ENCODE results near the gene IMP4. TPM values are rescaled to one million over a fixed set of nuclear protein-coding genes. Genes with fewer than 3 reads are reported as not detected.

IMP4 gene
- total RNA-seq, 2 donors from 2014 or later, result 71.4 to 106 TPM

DNA sequence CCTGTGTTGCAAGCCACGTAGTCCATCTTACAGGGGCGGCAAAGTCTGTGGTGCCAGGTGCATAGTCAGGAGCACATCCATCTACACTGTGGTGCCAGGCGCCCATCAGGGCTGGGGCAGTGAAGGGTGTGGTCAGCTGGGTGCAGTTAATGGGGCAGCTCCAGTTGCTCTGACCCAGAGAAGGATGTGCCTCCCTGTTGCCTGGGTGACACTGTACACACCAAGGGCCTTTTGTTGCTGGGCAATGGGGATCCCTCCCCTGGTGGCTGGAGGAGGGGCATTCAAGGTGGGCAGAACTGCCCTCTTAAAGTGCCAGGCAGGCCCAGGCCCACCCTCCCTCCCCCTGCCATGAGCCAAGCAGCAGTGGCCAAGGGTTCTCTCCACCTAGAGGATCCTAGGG is 28.3 kb upstream of the IMP4 start:
- H3K27me3 ChIP-seq (replicated peaks; ENCODE audit: insufficient read depth), result no peaks in the 10 kb centered on the region
- no peak for DNase-seq (ENCODE audit: low spot score)
- H3K9me3 ChIP-seq, result no peaks in the 10 kb centered on the region
- H3K27ac ChIP-seq, result no peak overlapping the region
- WGBS, result 100% methylated on average over 3 of the region's 3 CpGs
- H3K4me1 ChIP-seq (replicated peaks), result no peaks in the 10 kb centered on the region
- no peak for TF ChIP-seq POLR2A (IDR thresholded peaks at IDR 0.05)
- TF ChIP-seq, protein P1, sequence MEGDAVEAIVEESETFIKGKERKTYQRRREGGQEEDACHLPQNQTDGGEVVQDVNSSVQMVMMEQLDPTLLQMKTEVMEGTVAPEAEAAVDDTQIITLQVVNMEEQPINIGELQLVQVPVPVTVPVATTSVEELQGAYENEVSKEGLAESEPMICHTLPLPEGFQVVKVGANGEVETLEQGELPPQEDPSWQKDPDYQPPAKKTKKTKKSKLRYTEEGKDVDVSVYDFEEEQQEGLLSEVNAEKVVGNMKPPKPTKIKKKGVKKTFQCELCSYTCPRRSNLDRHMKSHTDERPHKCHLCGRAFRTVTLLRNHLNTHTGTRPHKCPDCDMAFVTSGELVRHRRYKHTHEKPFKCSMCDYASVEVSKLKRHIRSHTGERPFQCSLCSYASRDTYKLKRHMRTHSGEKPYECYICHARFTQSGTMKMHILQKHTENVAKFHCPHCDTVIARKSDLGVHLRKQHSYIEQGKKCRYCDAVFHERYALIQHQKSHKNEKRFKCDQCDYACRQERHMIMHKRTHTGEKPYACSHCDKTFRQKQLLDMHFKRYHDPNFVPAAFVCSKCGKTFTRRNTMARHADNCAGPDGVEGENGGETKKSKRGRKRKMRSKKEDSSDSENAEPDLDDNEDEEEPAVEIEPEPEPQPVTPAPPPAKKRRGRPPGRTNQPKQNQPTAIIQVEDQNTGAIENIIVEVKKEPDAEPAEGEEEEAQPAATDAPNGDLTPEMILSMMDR (IDR thresholded peaks at IDR 0.05), result no peak
- TF ChIP-seq POLR2AphosphoS5 (IDR thresholded peaks at IDR 0.05), result no peak
- H3K36me3 ChIP-seq, result no peaks in the 10 kb centered on the region
- intact Hi-C loops (cut with DNase I), result no loop called here
- no peak overlapping the region for H3K4me3 ChIP-seq

DNA sequence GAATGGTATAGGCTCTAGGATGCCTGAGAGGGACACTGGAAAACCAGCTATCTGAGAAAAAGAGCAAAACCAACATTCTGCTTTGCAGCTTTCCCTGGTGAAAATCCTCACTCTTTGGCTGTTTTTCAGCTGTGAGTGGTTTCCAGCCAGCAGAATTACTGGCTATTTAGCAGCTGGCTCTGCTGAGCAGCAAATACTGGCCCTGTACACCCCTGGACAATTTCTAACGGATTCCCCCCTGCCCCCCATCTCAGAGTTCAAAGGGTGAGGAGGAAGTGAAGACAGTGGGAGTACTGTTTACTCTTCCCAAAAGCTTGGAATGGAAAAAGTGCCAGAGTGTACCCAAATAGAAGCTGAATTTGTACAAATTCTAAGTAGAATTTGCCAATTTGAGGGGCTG is 26.1 kb upstream of the IMP4 start:
- WGBS, result 0% methylated on average over 1 of the region's 1 CpG
- no peak overlapping the region for H3K27ac ChIP-seq
- no peaks in the 10 kb centered on the region for H3K27me3 ChIP-seq (replicated peaks; ENCODE audit: insufficient read depth)
- no peaks in the 10 kb centered on the region for H3K36me3 ChIP-seq
- no peak for TF ChIP-seq POLR2A (IDR thresholded peaks at IDR 0.05)
- no peak for TF ChIP-seq POLR2AphosphoS5 (IDR thresholded peaks at IDR 0.05)
- TF ChIP-seq, protein P1 (IDR thresholded peaks at IDR 0.05), result no peak
- DNase-seq (ENCODE audit: low spot score), result no peak
- H3K9me3 ChIP-seq, result no peaks in the 10 kb centered on the region
- intact Hi-C loops (cut with DNase I), result no loop called here
- H3K4me3 ChIP-seq, result no peak overlapping the region
- no peaks in the 10 kb centered on the region for H3K4me1 ChIP-seq (replicated peaks)

DNA sequence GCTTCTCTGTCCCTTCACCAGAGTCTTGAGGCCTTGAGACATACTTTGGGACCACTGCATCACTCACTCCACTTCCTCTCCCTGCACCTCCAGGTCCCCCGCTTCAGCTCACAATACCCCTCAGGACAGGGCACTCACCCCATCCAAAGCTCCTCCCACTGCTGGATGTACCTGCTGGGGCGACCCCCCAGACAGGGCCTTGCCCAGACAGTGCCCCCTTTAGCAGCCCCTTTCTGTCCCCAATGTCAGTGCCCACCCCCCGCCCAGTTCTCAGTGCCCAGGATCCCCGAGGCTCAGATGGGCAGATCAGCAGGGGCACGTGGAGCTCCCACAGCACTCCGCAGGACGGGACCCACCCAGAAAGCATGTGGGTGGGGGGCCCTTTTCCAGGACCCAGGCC is 23.8 kb upstream of the IMP4 start:
- no peaks in the 10 kb centered on the region for H3K27me3 ChIP-seq (replicated peaks; ENCODE audit: insufficient read depth)
- H3K36me3 ChIP-seq, result no peaks in the 10 kb centered on the region
- TF ChIP-seq POLR2AphosphoS5 (IDR thresholded peaks at IDR 0.05) (no peak), POLR2A (IDR thresholded peaks at IDR 0.05) (no peak)
- TF ChIP-seq, protein P1 (IDR thresholded peaks at IDR 0.05), result no peak
- no peak overlapping the region for H3K4me3 ChIP-seq
- intact Hi-C loops (cut with DNase I), result no loop called here
- 94% methylated on average over 7 of the region's 7 CpGs for WGBS
- DNase-seq (ENCODE audit: low spot score), result no peak
- H3K27ac ChIP-seq, result no peak overlapping the region
- H3K4me1 ChIP-seq (replicated peaks), result no peaks in the 10 kb centered on the region
- no peaks in the 10 kb centered on the region for H3K9me3 ChIP-seq

DNA sequence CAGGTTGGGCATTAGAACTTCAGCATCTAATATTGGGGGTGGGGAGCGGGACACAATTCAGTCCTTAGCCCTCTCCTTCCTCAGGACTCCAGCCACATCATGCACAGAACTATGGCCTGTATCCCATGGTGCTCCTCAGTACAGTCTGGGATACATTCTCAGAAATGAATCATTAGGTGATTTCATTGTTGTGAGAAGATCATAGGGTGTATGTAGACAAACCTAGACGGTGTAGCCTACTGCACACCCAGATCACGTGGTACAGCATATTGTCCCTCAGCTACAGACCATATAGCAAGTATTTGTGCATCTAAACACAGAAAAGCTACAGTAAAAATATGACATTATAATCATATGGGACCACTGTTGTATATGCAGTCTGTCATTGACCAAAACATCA is 23.2 kb upstream of the IMP4 start:
- WGBS, result 80% methylated on average over 3 of the region's 3 CpGs
- no peaks in the 10 kb centered on the region for H3K27me3 ChIP-seq (replicated peaks; ENCODE audit: insufficient read depth)
- H3K4me1 ChIP-seq (replicated peaks), result no peaks in the 10 kb centered on the region
- DNase-seq (ENCODE audit: low spot score), result no peak
- TF ChIP-seq, protein P1 (IDR thresholded peaks at IDR 0.05), result no peak
- no peaks in the 10 kb centered on the region for H3K9me3 ChIP-seq
- intact Hi-C loops (cut with DNase I), result no loop called here
- no peak overlapping the region for H3K4me3 ChIP-seq
- H3K27ac ChIP-seq, result no peak overlapping the region
- H3K36me3 ChIP-seq, result no peaks in the 10 kb centered on the region

DNA sequence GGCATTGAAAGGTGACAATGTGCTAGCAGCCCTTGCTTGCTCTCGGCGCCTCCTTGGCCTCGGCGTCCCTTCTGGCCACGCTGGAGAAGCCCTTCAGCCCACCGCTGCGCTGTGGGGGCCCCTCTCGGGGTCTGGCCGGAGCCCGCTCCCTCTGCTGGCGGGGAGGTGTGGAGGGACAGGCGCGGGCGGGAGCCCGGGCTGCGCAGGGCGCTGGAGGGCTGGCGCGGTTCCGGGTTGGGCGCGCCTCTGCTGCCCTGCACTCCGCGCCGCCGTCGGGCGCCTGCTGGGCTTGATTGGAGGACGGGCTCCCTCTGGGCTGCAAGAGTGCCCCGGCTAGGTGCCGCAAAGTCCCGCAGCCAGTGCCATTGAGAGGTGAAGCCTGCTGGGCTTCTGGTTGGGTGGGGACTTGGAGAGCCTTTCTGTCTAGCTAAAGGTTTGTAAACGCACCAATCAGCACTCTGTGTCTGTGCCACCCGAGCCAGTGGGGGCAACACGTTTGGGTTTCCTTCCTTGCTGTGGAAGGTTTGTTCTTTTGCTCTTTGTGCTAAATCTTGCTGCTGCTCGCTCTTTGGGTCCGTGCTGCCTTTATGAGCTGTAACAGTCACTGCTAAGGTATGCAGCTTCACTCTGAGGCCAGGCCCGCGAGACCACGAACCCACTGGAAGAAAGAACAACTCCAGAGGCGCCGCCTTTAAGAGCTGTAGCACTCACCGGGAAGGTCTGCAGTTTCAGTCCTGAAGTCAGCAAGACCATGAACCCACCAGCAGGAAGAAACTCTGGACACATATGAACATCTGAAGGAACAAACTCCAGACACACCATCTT is 14.8 kb upstream of the IMP4 start:
- intact Hi-C loops (cut with DNase I), result no loop called here
- no peaks in the 10 kb centered on the region for H3K27me3 ChIP-seq (replicated peaks; ENCODE audit: insufficient read depth)
- no peak overlapping the region for H3K27ac ChIP-seq
- 69% methylated on average over 32 of the region's 43 CpGs for whole genome bisulfite sequencing
- DNase-seq (ENCODE audit: low spot score), result no peak
- TF ChIP-seq POLR2A (IDR thresholded peaks at IDR 0.05) (no peak), POLR2AphosphoS5 (IDR thresholded peaks at IDR 0.05) (no peak)
- TF ChIP-seq, protein P1 (IDR thresholded peaks at IDR 0.05), result no peak
- H3K36me3 ChIP-seq, result no peaks in the 10 kb centered on the region
- no peak overlapping the region for H3K4me3 ChIP-seq
- no peaks in the 10 kb centered on the region for H3K9me3 ChIP-seq
- H3K4me1 ChIP-seq (replicated peaks), result no peaks in the 10 kb centered on the region
